HepG2 (cell line): ENCODE measurements around the gene PDPK1. TPM values are rescaled to one million over a fixed set of nuclear protein-coding genes. Genes with fewer than 3 reads are reported as not detected.
A peak's percentile ranks its signal among the peaks of the same experiment; 100 is the strongest.

Experiments used
- BHLHE40 ChIP-seq: IDR thresholded peaks from 2 replicates; pipeline ENCODE4 v1.6.1; 2011; ENCODE audit warnings: low read length, improper control_type of control experiment
- BRCA1 ChIP-seq: sonication (generic); formaldehyde crosslinking; IDR thresholded peaks from 2 replicates; pipeline ENCODE4 v1.4.0; 2020; ENCODE audit warnings: missing genetic modification reagents
- GATA4 ChIP-seq: sonication (generic); IDR thresholded peaks from 2 replicates; pipeline ENCODE4 v1.6.1; 2016; ENCODE audit warnings: antibody characterized with exemption, low read depth, borderline replicate concordance
- IKZF5 ChIP-seq: IDR thresholded peaks from 2 replicates; pipeline ENCODE4 v1.6.1; 2018; ENCODE audit warnings: missing genetic modification reagents, mild to moderate bottlenecking, missing compliant biosample characterization
- KDM5A ChIP-seq: fragments of 200-600 bp; sonication (generic); IDR thresholded peaks from 2 replicates; pipeline ENCODE4 v1.7.0; 2018; ENCODE audit warnings: antibody characterized with exemption, mild to moderate bottlenecking, low read length, borderline replicate concordance
- MAX ChIP-seq: IDR thresholded peaks from 2 replicates; pipeline ENCODE4 v1.6.1; 2012; ENCODE audit warnings: inconsistent platforms
- NR0B2 ChIP-seq: sonication (generic); formaldehyde crosslinking; IDR thresholded peaks from 2 replicates; pipeline ENCODE4 v1.4.0; 2020; ENCODE audit warnings: mild to moderate bottlenecking, missing genetic modification reagents
- TBL1XR1 ChIP-seq: fragments of 150-350 bp; IDR thresholded peaks from 2 replicates; pipeline ENCODE4 v1.6.1; 2014; ENCODE audit warnings: borderline replicate concordance, low read length; ENCODE audit not compliant: partially characterized antibody
- ZBTB14 ChIP-seq: sonication (generic); formaldehyde crosslinking; IDR thresholded peaks from 2 replicates; pipeline ENCODE4 v1.4.0; 2020; ENCODE audit warnings: missing genetic modification reagents
- ZFP1 ChIP-seq: IDR thresholded peaks from 2 replicates; pipeline ENCODE4 v1.6.1; 2016
- ZMAT5 ChIP-seq: sonication (generic); formaldehyde crosslinking; IDR thresholded peaks from 2 replicates; pipeline ENCODE4 v1.5.0; 2020; ENCODE audit warnings: mild to moderate bottlenecking, low read depth, missing genetic modification reagents, borderline replicate concordance
- ZNF543 ChIP-seq: sonication (generic); formaldehyde crosslinking; IDR thresholded peaks from 2 replicates; pipeline ENCODE4 v1.4.0; 2020; ENCODE audit warnings: mild to moderate bottlenecking, missing genetic modification reagents
- ZNF552 ChIP-seq: sonication (generic); formaldehyde crosslinking; IDR thresholded peaks from 2 replicates; pipeline ENCODE4 v1.9.0; 2022; ENCODE audit warnings: missing genetic modification reagents, mild to moderate bottlenecking, borderline replicate concordance
- ZNF563 ChIP-seq: sonication (generic); formaldehyde crosslinking; IDR thresholded peaks from 2 replicates; pipeline ENCODE4 v1.8.0; 2022; ENCODE audit warnings: mild to moderate bottlenecking, moderate library complexity, missing genetic modification reagents
- ZNF883 ChIP-seq: sonication (generic); formaldehyde crosslinking; IDR thresholded peaks from 2 replicates; pipeline ENCODE4 v1.5.1; 2020; ENCODE audit warnings: mild to moderate bottlenecking, missing genetic modification reagents; ENCODE audit errors: not compliant biosample characterization
- polyA plus RNA-seq, 8 experiments: library from polyadenylated mRNA; depleted of rRNA in 3 of 8; stranded (reverse) in 7 of 8; unstranded in 1 of 8; fragments of >200 nt; fragmentation: Illumina TruSeq in 4 of 8; extraction: Trizol in 4 of 8; gene quantifications; 2 replicates each; pipeline versions ENCODE4 v1.2.1 to v1.2.3, GENCODE V29; 2011 to 2016; ENCODE audit warnings: low read depth in 4 of 8, missing spikeins in 1 of 8, mixed read lengths in 1 of 8; ENCODE audit not compliant: insufficient read depth in 1 of 8
- total RNA-seq, 5 experiments: library from RNA; depleted of rRNA; stranded (reverse); fragments of >200 nt; fragmentation: Illumina TruSeq; extraction: Trizol; gene quantifications; 2 replicates each; pipeline ENCODE4 v1.2.3, GENCODE V29; 2016; ENCODE audit warnings: low read depth in 1 of 5
- TF ChIP-seq, protein P1 (sequence below): sonication (generic); formaldehyde crosslinking; IDR thresholded peaks from 2 replicates; pipeline ENCODE4 v1.4.0; 2020; ENCODE audit warnings: missing genetic modification reagents
- TF ChIP-seq, protein P2 (sequence below): IDR thresholded peaks from 2 replicates; pipeline ENCODE4 v1.6.1; 2016; ENCODE audit warnings: low read depth
- TF ChIP-seq, protein P3 (sequence below): sonication (generic); formaldehyde crosslinking; IDR thresholded peaks from 2 replicates; pipeline ENCODE4 v1.8.0; 2022; ENCODE audit warnings: low read depth, missing genetic modification reagents

PDPK1 gene
- total and polyA plus RNA-seq, 2 of the 13 experiments (the other 11 are each of a cell fraction or from before 2014, with no cell fraction given), result 59.6 to 129 TPM

GRCh38 chr16:2520097-2520783 is 17.6 kb upstream of the PDPK1 start, which contains the start of gene AMDHD2 (continued):
- TF ChIP-seq, protein P1, sequence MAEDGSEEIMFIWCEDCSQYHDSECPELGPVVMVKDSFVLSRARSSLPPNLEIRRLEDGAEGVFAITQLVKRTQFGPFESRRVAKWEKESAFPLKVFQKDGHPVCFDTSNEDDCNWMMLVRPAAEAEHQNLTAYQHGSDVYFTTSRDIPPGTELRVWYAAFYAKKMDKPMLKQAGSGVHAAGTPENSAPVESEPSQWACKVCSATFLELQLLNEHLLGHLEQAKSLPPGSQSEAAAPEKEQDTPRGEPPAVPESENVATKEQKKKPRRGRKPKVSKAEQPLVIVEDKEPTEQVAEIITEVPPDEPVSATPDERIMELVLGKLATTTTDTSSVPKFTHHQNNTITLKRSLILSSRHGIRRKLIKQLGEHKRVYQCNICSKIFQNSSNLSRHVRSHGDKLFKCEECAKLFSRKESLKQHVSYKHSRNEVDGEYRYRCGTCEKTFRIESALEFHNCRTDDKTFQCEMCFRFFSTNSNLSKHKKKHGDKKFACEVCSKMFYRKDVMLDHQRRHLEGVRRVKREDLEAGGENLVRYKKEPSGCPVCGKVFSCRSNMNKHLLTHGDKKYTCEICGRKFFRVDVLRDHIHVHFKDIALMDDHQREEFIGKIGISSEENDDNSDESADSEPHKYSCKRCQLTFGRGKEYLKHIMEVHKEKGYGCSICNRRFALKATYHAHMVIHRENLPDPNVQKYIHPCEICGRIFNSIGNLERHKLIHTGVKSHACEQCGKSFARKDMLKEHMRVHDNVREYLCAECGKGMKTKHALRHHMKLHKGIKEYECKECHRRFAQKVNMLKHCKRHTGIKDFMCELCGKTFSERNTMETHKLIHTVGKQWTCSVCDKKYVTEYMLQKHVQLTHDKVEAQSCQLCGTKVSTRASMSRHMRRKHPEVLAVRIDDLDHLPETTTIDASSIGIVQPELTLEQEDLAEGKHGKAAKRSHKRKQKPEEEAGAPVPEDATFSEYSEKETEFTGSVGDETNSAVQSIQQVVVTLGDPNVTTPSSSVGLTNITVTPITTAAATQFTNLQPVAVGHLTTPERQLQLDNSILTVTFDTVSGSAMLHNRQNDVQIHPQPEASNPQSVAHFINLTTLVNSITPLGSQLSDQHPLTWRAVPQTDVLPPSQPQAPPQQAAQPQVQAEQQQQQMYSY (CRISPR knock-in tag), result no peak
- no peak; the same call in 1 of the 2 replicates for TF ChIP-seq ZNF563
- TF ChIP-seq ZNF552 (CRISPR knock-in tag), result no peak
- peak; percentile 75 for TF ChIP-seq ZBTB14 (CRISPR knock-in tag)
- no peak for TF ChIP-seq BRCA1
- TF ChIP-seq, protein P2, sequence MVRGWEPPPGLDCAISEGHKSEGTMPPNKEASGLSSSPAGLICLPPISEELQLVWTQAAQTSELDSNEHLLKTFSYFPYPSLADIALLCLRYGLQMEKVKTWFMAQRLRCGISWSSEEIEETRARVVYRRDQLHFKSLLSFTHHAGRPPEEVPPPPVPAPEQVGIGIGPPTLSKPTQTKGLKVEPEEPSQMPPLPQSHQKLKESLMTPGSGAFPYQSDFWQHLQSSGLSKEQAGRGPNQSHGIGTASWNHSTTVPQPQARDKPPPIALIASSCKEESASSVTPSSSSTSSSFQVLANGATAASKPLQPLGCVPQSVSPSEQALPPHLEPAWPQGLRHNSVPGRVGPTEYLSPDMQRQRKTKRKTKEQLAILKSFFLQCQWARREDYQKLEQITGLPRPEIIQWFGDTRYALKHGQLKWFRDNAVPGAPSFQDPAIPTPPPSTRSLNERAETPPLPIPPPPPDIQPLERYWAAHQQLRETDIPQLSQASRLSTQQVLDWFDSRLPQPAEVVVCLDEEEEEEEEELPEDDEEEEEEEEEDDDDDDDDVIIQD (CRISPR knock-in tag), result no peak
- no peak for TF ChIP-seq ZFP1 (CRISPR knock-in tag)
- TF ChIP-seq ZMAT5 (CRISPR knock-in tag), result no peak
- no peak for TF ChIP-seq ZNF883 (CRISPR knock-in tag)
- peak; percentile 43 for TF ChIP-seq TBL1XR1
- TF ChIP-seq KDM5A, result peak; percentile 44; the same call in 1 of the 2 replicates
- peak; percentile 95 for TF ChIP-seq BHLHE40
- peak; percentile 95 for TF ChIP-seq MAX
- no peak for TF ChIP-seq ZNF543 (CRISPR knock-in tag)
- no peak for TF ChIP-seq GATA4
- TF ChIP-seq NR0B2, result 0 out of 2 replicates have a peak, but pooled peaks have one; percentile 33
- TF ChIP-seq, protein P3, sequence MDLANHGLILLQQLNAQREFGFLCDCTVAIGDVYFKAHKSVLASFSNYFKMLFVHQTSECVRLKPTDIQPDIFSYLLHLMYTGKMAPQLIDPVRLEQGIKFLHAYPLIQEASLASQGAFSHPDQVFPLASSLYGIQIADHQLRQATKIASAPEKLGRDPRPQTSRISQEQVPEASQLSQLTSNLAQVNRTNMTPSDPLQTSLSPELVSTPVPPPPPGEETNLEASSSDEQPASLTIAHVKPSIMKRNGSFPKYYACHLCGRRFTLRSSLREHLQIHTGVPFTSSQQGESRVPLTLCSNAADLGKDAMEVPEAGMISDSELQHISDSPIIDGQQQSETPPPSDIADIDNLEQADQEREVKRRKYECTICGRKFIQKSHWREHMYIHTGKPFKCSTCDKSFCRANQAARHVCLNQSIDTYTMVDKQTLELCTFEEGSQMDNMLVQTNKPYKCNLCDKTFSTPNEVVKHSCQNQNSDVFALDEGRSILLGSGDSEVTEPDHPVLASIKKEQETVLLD (CRISPR knock-in tag), result peak; percentile 34; the same call in 1 of the 2 replicates
- 0 out of 2 replicates have a peak, but pooled peaks have one; percentile 8 for TF ChIP-seq IKZF5 (CRISPR knock-in tag)
